Stimulated activated CD8-positive, alpha-beta memory T cell treated with anti-CD3 and anti-CD28 coated beads, Interleukin-15, amount 100 ng/mL, for 1 hour (primary cell): ENCODE results near the gene SEPTIN2.
A peak's percentile ranks its signal among the peaks of the same experiment; 100 is the strongest.
"Not testable (repeated sequence)": the region's sequence is repeated elsewhere in the genome, so short reads cannot be mapped to it uniquely, and the experiment has no call there.

ENCODE experiments used
- DNase-seq: peaks from one replicate; pipeline ENCODE4 v3.0.0-alpha.2; 2020; ENCODE audit warnings: low read depth

SEPTIN2 gene

GRCh38 chr2:241315879-241316631, at the start of gene SEPTIN2:
Gene SEPTIN2 (plus strand): TSS chr2:241315925. CDS start chr2:241324233, 8,308 bp downstream.
- DNase-seq = peak; percentile 55

GRCh38 chr2:241267249-241268067, 48.3 kb upstream of the SEPTIN2 start:
- DNase-seq = no peak

- DNase-seq = no peak
These were observed 47.4 kb upstream of the SEPTIN2 start for GRCh38 chr2:241268306-241268705.

DNA sequence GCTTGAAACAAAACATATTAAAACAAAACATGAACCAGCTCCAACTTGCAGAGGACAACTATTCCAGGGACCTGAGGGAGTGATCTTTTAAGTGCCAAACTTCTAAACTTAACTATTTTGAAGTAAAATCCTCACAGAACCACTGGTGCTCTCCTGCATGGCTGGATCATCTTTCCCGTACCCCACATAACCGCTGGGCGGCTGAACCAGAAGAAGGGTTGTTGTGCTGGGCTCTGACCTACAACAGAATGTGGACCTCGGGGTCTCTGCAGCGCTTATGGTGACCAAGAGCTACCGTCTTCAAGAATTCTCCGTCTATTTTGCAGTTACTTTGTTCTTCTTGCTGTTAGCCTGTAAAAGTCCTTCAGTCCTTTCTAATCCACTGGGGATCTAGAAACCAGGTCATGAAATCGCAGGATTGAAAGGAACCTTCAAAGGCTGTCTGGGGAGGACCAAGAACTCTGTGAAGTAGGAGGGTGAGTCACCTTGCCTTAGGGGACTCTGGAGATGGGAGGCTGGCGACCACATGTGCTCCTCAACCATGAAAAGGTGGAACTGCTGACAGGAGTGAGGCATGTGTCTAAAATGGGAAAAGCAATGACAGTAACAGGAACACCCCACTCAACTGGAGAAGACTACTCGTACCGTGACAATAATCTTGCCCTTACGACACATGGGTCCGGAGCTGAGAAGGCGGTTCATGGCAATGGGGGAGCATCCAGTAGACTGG, 46.8 kb upstream of the SEPTIN2 start:
- no peak for DNase-seq

DNA sequence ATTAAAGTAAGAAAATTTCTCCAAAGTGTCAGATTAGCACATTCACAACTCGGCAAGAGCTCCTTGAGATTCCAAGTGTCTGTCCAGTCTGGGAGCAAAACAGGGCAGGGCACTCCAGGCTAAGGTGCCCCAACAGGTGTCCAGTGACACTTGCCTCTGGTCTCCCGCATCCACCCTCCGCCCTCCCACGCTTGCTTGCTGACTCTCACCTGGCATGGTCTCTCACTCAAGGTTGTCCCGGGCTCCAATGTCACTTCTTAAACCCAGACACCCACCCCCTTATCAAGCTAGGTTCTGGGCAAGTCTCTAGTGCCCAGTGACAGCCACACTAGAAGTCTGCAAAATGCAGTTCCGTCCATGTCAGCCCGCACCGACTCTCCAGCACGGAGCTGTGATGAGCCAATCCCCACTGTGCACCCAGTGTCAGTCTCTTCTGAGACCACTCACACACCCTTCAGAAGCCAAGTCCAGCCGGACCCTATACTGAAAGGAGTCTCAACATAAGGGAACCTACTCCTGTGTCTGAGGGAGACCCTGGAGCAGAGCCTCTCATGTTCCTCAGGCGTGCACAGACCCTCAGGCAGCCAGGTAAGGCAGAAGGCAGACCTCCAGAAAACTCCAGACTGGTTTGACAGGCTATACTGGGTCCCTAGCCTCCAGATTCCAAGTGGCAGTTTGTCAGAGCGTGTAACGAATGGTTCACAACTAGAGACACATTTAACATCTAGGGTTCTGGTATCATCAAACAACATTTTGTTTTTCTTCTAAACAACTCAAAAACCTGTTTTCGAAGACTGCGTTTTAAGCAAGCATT, 45.8 kb upstream of the SEPTIN2 start:
- DNase-seq = no peak

- DNase-seq = no peak
These were observed 45.2 kb upstream of the SEPTIN2 start for GRCh38 chr2:241270531-241270930.

DNA sequence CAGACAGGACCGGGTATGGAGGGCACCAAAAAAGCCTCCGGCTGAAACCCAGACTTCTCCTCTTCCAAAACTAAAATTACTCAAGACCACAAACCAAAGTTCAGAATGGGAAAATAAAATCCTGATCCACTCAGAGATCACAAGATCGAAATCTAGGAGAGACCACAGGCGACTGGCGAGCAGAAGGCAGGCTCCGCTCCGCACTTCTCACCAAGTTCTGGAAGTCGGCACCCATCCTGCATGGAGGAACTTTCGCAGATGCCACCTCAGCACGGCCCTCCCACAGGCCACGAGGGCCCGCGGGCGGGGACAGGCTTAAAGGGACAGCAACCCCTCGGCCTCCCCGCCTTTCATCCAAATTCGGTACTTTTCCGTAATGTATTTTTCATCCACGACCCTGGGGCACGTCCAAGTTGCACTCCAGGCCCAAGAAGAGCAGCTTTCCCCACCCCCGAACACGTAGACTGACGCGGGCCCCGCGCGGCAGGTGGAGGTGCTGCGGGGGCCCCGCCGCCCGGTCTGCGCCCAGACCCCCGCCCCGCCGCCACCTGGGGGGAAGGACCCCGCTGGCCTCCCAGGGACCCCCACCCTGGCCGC, 43.9 kb upstream of the SEPTIN2 start:
- peak; percentile 27 for DNase-seq

DNA sequence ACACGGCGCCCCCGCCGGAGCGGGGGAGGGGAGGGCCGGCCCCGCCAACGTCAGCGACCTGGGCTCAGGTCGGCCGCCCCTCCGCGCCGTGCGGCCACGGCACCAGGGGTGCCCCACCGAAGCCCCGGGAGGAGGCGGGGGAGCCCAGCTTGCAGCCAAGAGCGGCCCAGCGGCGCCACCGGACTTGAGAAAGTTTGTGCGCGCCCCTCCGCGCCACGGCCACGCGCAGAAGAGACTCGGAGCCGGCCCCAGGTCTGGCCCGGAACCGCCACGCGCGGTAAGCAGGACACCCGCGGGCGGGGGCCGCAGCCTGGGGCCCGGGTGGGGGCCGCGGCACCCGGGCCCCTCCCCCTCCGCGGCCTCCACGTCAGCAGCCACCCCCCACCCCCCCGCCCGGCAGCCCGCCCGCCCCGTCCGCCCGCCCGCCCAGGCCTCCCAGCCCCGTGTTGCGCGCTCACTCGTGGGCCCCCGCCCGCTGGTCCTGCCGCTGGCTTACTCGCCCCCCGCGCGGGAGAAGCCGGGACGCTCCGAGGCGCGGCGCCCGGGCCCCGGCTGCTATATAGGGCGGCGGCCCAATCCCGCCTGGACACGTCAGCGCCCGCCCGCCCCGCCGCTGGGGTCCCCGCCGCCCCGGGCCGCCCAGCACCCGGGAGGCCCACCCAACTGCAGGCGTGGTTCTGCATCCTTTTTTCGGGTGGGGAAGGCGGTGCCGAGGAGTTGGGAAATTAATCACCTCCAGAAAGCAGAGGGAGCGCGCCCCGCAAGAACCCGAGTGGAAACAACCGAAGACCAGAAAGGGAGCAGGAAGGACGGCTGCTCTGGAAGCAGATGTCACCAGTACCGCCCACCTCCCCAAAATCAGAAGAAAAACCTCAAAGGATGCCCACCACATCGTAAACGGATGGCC, 43.2 kb upstream of the SEPTIN2 start:
- DNase-seq = no peak

GRCh38 chr2:241273210-241274020, 42.3 kb upstream of the SEPTIN2 start:
- DNase-seq = no peak

GRCh38 chr2:241274127-241274526, 41.6 kb upstream of the SEPTIN2 start:
- no peak for DNase-seq

DNA sequence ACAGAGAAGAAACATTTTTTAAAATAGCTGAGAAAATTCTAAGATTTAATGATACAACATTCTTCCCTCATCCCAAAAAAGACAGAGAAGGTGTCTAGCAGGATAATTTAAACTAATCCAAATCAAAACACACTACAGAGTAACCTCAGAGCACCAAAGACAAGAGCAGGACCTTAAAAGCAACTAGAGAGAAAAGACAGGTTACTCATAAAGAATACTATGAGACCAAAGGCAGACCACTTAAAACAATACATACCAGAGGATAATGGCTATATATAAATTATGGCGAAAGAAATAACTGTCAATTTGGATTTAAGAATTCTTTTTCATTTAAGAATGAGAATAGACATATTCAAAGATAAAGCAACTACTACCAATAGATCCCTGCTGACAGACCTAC, 40.2 kb upstream of the SEPTIN2 start:
- no peak for DNase-seq

- DNase-seq = no peak
These were observed 39.8 kb upstream of the SEPTIN2 start for GRCh38 chr2:241275910-241276309.

GRCh38 chr2:241278306-241278705, 37.4 kb upstream of the SEPTIN2 start:
- DNase-seq = not testable (repeated sequence)

DNA sequence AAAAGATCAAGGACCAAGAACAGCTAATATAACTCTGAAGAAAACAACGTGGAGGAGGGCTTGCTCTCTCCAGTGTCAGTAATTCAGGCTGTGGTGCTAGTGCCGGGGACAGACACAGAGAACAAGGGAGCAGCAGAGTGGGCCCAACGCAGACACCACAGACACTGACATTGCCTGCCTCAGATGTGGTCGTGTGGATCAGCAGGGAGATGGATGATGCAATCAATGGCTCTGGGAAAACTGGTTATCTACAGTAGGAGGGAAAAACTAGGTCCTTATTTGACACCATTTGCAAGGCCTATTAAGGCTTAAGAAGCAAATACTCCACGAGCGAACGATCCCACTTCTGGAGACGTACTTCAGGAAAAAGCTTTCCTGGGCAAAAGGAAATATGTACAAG, 36.3 kb upstream of the SEPTIN2 start:
- DNase-seq = no peak

DNA sequence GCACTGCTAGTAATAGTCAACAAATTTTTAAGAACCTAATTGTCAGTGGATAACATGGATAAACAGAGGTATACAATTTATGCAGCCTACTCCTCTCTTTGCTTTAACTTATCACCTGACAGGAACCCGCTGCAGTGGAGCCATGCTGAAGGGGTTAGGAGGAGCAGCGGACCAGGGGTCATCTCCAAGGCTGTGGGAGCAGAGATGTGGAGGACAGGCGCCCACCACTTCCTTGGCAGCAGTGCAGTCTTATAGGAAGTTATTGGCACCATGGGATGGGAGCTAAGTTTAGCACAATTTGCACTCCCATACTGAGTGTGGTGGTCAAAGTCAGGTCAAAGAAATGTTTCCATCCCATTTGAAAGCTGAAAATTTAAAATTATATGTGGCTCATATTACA, 35.9 kb upstream of the SEPTIN2 start:
- no peak for DNase-seq

GRCh38 chr2:241280291-241280690, 35.4 kb upstream of the SEPTIN2 start:
- no peak for DNase-seq

- no peak for DNase-seq
These were observed 33.2 kb upstream of the SEPTIN2 start for GRCh38 chr2:241282555-241282954.

- DNase-seq = no peak
These were observed 30.1 kb upstream of the SEPTIN2 start for GRCh38 chr2:241285596-241285995.

GRCh38 chr2:241286348-241287090, 29.2 kb upstream of the SEPTIN2 start:
- no peak for DNase-seq
